Measurements from ENCODE around the gene EML3.
"Not testable (repeated sequence)": the region's sequence is repeated elsewhere in the genome, so short reads cannot be mapped to it uniquely, and the experiment has no call there.

EML3 gene

DNA sequence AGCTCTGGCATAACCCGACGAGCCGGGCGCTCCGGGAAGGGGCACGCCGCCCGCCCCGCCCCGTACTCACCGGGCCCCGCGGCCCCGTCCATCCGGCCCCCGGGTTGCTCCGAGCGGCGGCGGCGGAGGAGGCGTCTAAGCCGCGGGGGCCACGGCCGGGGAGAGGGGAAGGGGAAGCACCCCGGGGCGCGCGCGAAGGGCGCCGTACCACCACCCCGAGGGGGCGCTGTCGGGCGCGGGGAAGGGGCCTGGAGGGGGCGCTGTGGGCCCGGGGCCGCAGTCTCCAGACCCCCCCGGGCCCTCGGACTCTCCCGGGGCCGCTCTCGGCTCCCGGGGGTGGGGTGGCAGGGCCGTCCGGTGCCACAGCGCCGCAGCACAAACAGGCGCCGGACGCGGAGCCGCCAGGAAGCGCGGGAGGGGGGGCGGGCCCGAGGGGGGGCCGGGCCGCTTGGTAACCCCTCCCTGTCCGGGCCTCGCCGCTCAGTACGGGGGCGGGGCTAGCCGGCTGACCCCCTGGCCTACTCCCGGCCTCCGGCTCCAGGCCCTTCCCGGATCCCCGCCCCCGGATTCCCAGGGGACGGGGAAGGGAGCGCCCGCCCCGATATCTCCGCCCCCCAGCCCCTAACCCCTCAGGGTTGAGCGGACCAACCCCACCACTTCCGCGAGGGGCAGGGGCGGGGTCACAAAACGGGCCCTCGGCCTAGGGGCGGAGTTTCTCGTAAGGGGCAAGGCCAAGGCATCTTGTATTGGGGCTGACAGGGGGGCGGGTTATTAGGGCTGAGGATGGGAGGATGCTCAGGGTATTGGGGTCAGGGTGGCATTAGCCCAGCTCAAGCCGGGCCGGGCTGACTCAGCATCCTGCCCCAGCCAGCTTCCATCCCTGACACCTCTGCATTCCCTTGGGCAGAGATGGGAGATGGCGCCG, at the start of gene EML3, which contains the start of gene ROM1:
TSS of gene EML3 (minus strand) at position 410 of the 925 bp plus-strand sequence. CDS start at position 92, 318 bp downstream.
TSS of gene ROM1 (plus strand) at position 892 of the 925 bp plus-strand sequence. CDS start at position 917, 25 bp downstream.
- no peak for FAIRE-seq
- peak; percentile 59 for TF ChIP-seq CTCF (IDR thresholded peaks at IDR 0.05; ENCODE audit: insufficient read depth, missing control alignments)
- peak; percentile 83 for DNase-seq (ENCODE audit: insufficient read length, low spot score)

DNA sequence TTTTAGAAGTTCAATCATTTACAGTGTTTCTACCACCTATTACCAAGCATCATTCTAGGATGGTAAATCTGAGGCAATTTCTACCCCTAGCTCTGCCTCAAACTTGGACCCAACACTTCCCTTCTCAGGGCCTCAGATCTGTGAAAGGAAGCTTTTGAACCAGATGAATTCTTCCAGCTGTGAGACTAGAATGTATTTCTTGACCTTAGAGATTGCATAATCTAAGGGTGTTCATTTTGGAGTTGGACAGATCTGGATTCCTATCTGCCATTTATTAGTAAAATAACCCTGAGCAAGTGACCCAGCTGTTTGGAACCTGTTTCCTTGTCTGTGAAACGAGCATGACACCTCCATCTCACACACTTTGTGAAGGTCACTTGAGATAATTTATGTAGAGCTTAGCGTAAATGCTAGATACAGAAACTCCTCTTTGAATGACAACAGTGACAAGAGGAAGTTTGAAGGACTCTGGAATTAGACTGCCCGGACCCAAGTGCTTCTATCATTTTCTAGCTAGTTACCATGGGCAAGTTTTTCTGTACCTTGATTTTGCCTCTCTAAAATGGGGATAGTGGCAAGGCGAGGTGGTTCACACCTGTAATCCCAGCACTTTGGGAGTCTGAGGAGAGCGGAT, 44.3 kb upstream of the EML3 start:
- FAIRE-seq, result no peak
- no peak for TF ChIP-seq CTCF (IDR thresholded peaks at IDR 0.05; ENCODE audit: insufficient read depth, missing control alignments)
- no peak for DNase-seq (ENCODE audit: insufficient read length, low spot score)

GRCh38 chr11:62654297-62654696, 41.7 kb upstream of the EML3 start:
- DNase-seq (ENCODE audit: insufficient read length, low spot score) (no peak), FAIRE-seq (no peak)
- TF ChIP-seq CTCF (IDR thresholded peaks at IDR 0.05; ENCODE audit: insufficient read depth, missing control alignments), result no peak

GRCh38 chr11:62652161-62653006, 39.8 kb upstream of the EML3 start:
- TF ChIP-seq CTCF (IDR thresholded peaks at IDR 0.05; ENCODE audit: insufficient read depth, missing control alignments), result no peak
- FAIRE-seq (no peak), DNase-seq (ENCODE audit: insufficient read length, low spot score) (no peak)

DNA sequence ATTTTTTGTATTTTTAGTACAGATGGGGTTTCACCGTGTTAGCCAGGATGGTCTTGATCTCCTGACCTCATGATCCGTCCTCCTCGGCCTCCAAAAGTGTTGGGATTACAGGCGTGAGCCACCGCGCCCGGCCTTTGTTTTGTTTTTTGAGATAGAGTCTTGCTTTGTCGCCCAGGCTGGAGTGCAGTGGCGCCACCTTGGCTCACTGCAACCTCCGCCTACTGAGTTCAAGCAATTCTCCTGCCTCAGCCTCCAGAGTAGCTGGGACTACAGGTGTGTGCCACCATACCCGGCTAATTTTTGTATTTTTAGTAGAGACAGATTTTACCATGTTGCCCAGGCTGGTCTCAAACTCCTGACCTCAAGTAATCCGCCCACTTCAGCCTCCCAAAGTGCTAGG, 37.7 kb upstream of the EML3 start:
- FAIRE-seq; DNase-seq (ENCODE audit: insufficient read length, low spot score): not testable (repeated sequence)

- FAIRE-seq, result no peak
These were observed 36.9 kb upstream of the EML3 start for GRCh38 chr11:62649486-62649885.

More at GRCh38 chr11:62649486-62649885, 36.9 kb upstream of the EML3 start:
- no peak for TF ChIP-seq CTCF (IDR thresholded peaks at IDR 0.05; ENCODE audit: insufficient read depth, missing control alignments)
- no peak for DNase-seq (ENCODE audit: insufficient read length, low spot score)
